ENCODE results near the gene ADAM8.

The ADAM8 gene

DNA sequence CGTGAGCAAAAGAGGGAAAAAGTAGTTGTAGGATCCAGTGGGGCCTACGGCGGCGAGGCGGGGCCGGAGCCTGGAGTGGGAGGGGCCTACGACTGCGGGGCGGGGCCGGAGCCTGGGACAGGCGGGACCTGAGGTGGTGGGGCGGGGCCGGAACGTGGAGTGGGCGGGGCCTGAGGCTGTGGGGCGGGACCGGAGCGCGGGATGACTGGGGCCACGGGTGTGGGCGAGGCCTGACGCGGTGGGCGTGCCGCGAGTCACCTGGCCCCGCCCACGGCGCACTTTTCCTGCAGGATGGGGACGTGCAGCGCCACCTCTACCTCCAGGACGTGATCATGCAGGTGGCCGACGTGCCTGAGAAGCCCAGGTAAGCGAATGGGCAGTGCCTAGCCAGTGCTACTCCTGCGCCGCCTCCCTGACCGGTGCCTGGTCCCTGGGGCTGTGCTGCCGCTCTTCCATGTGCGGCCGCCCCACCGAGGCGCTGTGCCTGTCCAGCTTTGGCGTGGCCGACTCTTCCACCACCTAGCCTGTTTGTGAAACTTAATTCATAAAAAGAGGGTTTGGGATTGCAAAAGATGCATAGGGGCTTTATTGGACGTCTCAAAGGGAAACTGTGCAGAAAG, 32.5 kb upstream of the ADAM8 start:
- peak; percentile 74 for DNase-seq (ENCODE audit: low spot score)
- no peak for FAIRE-seq

DNA sequence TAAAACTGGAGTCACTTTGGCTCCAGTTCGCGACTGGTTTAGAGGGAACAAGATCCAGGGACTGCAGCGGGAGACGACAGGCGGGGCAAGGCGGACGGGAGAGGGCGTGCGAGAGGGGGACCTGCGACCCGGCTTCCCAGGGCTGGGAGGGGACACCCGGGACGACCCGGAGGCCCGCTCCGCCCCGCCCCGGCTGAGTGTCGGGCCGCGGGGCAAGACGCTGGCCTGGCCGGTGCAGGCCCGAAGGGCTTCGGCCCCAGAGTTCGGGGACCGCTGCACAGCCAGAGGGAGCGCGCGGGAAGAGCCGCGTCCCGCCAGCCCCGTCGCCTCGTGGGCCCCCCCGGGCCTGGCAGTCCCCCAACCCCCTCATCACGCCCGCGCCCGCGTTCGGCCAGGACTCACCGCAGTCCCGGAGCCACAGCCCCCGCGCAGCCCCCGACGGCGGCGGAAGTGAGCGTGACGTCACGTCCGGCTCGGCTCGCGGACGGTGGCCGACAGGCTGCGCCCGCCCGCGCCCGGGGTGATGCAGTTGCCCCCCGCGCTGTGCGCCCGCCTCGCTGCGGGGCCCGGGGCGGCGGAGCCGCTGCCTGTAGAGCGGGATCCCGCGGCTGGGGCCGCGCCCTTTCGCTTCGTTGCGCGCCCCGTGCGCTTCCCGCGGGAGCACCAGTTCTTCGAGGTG, 31.9 kb upstream of the ADAM8 start, which contains the start of the genes TUBGCP2 and ZNF511:
Gene TUBGCP2, minus strand, starts transcription at position 452 of the 679 bp plus-strand sequence. CDS start 5,931 bp downstream, outside the sequence.
Gene ZNF511, plus strand, starts transcription at position 494 of the 679 bp plus-strand sequence. Its CDS starts 30 bp downstream, at position 524.
- DNase-seq (ENCODE audit: low spot score): peak; percentile 57
- no peak for FAIRE-seq

DNA sequence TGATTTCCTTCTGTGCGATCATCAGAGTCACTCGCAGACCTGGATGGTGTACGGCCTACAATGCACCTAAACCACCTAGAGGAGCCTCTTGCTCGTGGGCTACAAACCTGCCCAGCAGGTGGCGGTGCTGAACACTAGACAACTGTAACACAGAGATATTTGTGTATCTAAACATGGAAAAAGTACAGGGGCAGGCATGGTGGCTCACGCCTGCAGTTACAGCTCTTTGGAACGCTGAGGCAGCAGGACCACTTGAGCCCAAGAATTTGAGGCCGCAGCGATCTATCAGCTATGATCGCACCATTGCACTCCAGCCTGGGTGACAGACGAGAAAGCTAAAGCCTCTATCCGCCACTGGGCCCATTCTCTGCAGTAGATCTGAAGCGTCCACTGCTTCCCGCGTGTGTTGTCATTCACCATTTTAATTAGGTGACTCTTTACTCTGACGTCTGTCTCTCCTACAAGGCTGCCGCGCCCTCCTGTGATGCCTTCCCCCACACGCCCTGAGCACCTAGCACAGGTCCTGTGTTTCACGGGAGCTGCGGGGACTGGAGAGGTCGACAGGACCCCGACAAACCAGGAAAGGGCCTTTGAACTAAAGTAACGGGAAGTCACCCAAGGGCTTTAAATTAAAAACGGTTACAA, 31.2 kb upstream of the ADAM8 start:
- DNase-seq (ENCODE audit: low spot score) (peak; percentile 77), FAIRE-seq (no peak)

DNA sequence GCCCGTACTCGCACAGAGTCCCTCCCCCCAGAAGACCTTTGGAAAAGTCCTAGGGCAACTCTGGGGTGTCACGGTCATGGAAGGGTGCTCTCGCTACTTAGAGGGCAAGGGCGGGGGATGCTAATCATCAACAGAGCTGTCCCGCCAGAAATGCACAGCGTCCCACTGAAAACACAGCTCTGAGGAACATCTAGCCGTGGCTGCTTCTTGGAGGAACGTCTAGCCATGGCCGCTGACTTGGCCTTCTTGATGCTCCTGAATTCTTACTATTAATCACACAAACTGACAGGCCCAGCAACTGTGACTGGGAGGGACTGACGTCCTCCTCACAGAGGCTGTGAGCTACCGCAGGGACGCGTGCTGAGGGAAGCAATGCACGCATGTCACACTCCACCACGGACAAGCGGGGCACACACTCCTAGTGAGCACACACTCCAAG, 30.3 kb upstream of the ADAM8 start:
- FAIRE-seq (no peak), DNase-seq (ENCODE audit: low spot score) (no peak)

DNA sequence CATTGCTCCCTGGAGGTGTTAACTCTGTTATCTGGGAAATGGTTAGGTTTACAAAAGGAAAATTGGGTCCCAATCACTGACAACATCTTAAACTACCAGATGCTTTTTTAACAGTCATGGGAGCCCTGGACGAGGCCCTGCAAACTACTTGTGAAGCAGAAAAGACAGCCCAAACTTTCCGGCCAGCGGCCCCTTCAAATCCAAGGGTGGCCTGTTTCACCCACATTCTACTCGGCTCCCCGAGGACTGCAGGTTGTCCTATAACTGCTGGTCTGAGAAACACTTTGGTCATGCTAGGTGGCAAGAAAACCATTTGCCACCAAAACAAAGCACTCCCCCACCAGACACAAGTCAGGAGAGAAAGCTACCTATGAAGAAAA, 29.4 kb upstream of the ADAM8 start:
- FAIRE-seq: no peak
- no peak for DNase-seq (ENCODE audit: low spot score)

DNA sequence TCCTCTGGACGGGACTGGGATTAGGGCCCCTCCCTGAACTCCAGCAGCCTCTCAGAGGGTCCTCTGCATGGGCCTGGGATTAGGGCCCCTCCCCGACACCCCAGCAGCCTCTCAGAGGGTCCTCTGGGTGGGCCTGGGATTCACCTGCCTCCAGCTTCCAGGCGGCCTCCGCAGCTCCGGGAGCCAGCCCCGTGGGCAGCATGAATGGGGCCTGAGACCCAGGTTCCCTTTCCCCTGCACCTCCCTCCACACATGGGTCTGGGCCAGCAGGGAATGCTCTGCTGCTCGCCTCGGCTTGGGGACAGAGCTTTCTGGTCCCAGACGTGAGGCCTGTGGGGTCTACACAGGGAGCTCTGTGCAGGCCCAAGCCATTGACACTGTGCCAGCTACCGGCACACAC, 26.5 kb upstream of the ADAM8 start:
- FAIRE-seq: no peak
- no peak for DNase-seq (ENCODE audit: low spot score)

DNA sequence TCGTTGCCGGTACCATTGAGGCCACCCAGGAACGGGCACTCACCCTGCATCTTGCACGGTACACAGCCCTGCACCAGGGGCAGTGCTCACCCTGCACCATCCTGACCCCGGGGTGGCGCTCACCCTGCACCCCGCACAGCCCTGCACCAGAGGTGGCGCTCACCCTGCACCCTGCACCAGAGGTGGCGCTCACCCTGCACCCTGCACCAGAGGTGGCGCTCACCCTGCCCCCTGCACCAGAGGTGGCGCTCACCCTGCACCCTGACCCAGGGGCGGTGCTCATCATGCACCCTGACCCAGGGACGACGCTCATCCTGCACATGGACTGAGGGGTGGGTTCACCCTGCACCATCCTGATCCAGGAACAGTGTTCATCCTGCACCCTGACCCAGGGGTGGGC, 25.6 kb upstream of the ADAM8 start:
- no peak for FAIRE-seq
- DNase-seq (ENCODE audit: low spot score): no peak

DNA sequence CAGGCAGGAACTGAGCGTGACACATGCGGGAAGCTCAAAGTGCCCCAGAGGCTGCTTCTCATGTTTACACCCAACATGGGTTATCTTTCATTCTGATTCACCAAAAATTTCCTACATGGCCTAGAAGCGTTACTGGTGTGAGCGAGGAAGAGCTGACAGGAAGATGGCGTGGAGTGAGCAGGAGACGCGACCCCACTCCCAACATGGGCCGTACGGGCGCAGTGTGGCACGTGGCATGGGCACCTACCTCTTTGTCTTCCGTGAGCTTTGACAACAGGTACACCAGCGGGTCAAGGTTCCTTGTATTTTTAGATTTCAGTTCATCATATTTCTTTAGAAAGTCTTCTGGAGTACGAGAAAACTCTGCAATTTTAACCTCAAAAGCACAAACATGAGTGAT, 23.1 kb upstream of the ADAM8 start:
- FAIRE-seq: no peak
- DNase-seq (ENCODE audit: low spot score): no peak

DNA sequence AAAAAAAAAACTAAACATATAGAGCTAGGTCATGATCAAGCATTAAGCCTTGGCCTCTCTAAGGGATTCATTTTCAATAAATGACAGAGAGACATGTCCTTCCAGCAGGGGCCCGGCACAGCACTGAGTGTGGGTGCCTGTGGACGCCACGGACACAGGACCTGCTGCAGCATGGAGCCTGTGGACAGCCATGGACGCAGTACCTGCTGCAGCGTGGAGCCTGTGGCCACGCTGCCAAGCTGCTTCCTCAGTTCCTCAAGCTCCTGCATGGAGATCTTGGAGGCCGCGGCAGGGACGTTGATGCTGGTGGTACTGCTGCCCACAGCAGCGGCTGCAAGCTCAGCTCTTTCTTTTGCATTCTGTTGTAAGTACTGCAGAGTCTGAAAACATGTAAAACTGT, 22.6 kb upstream of the ADAM8 start:
- FAIRE-seq: no peak
- no peak for DNase-seq (ENCODE audit: low spot score)

DNA sequence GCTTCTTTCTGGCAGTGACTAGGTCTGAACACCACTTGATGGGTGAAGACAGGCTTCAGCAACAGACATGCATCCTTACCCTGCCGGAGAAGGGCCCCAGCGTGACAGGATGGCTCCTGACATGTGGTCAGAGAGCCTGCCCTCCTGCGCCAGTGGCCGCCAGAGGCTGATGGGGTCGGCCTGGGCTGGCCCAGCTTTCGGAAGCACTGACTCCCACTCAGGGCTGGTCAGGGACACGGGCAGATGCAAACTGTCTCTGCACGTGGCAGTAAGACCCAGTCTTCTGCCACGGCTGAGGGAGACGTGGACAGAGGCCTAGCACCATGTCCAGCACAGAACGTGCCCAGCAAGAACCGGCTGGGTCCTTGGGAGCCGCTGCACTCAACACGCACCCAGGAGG, 21.8 kb upstream of the ADAM8 start:
- DNase-seq (ENCODE audit: low spot score) (no peak), FAIRE-seq (no peak)

DNA sequence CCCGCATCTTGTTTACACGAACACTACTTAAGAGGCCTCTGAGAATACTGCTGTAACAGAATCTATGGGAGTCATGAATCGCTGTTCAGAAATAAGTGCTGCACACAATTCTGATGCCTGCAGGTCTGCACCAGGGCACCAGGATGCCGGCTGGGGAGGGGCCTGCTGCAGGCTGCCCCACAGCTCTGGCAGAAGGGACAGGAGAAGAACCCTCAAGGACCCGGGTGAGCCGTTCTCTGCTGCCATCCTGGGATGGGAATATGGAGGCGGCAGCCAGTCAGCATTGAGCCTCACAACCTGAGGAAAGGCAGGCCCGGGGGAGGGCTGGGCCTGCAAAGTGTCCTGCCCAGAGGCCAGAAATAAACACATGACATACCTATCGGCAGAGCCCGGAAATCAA, 20.8 kb upstream of the ADAM8 start:
- no peak for FAIRE-seq
- DNase-seq (ENCODE audit: low spot score): no peak

DNA sequence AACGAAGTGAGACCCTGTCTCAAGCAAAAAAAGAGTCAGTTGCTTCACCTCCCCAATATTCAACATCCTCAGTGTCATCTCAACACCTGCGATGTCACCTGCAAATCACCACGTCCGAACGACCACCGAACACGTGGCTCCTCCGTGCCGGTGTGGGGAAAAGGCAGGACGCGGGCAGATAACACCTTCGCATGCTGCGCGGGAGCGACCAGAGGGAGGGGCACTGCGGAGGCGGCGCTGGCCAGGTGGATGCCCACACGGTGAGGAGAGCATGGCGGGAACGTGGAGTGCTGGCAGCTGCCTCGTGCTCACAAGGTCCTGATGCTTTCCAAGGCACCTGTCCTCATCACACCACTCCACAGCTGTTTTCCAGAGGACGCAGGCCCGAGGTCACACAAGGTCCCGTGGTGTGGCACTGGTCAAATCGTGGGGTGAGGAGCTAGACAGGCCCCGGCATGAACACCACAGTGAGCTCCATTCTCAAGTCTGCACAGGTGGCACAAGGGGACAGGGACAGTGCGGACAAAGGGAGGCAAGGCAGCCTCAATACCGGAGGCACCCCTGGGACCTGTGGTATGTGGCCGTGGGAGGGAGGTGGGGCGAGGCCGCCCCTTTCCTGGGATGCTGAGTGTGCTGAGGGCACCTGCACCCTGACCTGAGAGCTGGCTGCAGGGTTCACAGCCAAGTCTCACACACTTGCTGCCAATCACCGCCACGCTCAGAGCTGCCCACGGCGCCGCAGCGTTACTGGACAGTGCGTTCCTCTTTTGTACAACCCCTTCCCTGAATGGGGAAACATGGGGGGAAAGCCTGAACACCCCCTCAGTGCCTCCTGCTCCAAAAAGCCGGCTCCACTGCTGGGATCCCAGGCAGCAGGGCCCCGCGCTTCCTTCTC, 19.0 kb upstream of the ADAM8 start:
- FAIRE-seq: no peak
- DNase-seq (ENCODE audit: low spot score): no peak

DNA sequence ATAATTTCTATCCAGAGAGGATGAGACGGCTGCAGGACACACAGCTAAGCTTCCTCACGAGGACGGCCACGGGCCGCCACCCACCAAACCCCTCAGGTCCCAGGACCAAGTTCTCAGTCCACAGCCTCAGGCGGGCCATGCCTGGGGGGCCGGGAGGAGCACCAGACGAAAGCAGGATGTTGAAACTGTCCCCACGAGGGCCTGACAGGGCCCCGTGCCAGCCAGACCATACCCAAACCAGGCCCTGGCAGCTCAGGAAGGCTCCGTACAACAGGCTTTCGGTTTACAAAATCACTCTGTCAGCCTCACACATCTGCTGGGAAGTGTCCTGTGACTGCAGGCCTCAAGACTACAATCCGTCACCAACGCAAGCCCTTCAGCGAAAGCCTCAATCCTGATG, 17.5 kb upstream of the ADAM8 start:
- FAIRE-seq: no peak
- DNase-seq (ENCODE audit: low spot score): no peak

DNA sequence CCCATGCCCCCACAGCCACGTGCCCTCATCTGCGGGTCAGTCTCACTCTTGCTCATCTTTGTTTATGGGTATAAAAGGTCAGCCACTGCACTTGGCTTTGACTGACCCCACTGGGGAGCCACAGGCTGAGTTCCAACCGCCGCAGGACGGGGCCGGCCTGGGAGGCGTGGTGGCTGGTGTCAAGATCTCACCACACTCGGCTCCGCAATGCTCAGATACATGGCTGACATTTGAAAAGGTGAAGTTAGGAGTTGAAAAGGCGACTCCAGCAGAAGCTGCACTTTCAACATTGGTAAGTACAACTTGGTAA, 17.1 kb upstream of the ADAM8 start:
- DNase-seq (ENCODE audit: low spot score) (no peak), FAIRE-seq (no peak)

DNA sequence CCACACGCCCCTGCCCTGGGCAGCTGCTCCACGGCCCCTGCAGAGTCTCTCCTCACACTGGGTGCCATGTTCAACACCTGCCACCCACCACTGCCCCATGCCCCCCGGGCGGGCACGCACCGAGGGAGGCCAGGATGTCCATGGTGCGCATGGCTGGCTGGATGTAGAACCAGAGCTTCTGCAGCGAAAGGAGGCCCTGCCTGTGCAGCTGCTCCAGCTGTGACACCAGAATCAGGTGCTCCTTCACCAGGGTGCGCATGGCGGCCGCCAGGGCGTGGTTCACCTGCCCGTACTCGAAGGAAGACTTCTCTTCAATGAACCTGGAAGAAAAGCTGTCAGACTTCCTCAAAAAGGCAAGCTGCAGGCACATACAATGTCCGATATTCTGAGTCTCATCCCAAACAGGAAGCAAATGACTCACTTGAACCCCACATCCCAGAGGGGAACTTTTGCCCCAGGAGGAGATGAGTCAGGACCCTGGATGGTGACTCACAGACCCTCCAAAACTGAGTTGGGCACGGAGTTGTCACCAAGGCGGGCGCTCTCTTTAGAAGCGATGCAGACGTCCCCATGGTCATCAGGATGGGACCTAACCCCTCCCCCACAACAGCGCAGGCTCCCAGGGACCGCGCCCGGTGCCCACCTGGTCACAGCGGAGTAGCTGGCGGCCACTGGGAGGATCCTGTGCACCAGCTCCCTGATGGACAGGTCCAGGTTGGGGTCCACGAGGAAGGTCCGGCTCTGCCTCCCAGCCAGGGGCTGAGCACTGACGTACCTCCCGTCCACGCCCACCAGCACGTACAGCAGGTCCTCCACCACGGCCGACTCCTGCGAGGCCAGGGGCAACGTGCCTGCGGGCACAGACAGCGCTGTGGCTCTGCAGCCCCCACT, 16.5 kb upstream of the ADAM8 start:
- FAIRE-seq (no peak), DNase-seq (ENCODE audit: low spot score) (peak; percentile 7)

DNA sequence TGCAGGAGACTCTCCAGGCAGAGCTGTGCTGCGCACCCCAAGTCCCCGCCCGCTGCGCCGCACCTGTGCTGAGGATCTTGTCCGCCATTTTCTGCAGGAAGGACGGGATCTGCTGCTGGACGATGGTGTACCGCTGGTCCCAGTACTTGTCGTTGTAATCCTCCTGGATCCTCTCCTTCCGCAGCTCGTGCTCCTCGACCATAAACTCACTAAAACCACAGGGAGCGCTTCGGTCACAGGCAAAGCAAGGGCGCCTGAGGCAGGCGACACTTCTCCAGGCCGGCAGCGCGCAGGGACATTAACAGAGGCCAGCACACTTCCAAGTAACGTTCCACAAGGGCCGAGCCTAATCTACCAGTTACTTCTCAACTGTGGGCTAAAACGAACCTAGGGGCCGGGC, 13.1 kb upstream of the ADAM8 start:
- FAIRE-seq (no peak), DNase-seq (ENCODE audit: low spot score) (no peak)

DNA sequence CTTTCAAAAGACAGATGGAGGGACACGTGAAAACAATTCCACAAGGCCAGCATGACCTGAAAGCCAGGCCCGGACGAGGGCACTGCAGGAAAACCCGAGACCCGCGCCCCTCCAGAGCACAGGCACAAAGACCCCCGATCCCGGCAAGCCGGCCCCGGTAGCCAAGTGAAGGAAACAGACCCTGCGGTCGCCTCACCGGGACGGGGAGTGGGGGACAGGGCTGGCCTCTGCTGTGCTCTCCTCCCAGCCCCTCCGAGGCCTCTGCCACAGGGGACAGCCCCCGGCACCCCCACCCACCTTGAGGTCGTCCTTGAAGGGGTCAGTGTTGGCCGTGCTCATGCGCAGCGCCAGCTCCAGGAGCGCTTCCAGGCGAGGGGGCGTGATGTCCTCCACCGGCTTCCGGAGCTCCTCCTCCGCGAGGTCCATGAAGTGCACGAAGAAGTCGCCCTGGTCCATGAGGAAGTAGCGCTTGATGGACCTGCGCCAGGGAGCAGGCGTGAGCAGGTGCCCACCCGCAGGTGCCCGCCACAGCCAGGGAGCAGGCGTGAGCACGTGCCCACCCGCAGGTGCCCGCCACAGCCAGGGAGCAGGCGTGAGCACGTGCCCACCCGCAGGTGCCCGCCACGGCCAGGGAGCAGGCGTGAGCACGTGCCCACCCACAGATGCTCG, 11.3 kb upstream of the ADAM8 start:
- no peak for FAIRE-seq

DNA sequence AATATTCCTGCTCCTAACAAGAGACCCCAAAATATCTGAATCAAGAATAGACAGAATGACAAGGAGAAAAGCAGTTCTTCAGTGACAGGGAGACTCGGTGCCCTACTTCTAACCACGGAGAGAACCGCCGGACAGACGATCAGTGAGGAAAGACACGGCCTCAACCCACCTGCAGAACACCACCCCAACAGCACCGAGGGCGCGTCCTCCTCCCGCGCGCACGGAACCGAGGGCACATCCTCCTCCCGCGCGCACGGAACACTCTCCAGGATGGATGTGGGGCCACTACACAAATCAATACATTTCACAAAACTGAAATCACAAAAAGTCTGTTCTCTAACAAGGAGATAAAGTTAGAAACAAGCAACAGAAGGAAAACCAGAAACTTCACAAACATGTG, 9.7 kb upstream of the ADAM8 start:
- DNase-seq (ENCODE audit: low spot score): no peak
- no peak for FAIRE-seq

More for the DNA sequence above, 11.3 kb upstream of the ADAM8 start:
- DNase-seq (ENCODE audit: low spot score): no peak

DNA sequence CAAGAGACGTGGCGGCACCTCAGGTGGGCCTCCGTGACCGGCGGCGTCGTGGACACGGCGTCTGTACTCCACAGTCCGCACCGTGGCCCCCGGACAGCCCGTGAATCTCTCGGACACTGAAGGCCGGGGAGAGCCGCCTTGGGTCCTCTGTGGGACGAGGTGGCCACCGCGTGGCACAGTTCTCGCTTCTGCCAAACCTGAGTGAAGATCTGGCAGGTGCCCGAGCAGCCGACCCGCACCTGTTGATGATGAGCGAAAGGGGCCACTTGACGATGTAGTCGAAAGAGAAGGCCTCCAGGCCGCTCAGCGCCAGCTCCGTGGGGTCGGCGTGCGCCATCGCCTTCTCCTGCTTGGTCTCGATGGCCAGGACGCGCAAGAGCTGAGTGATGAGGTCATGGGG, 8.5 kb upstream of the ADAM8 start:
- no peak for FAIRE-seq
- DNase-seq (ENCODE audit: low spot score): no peak

DNA sequence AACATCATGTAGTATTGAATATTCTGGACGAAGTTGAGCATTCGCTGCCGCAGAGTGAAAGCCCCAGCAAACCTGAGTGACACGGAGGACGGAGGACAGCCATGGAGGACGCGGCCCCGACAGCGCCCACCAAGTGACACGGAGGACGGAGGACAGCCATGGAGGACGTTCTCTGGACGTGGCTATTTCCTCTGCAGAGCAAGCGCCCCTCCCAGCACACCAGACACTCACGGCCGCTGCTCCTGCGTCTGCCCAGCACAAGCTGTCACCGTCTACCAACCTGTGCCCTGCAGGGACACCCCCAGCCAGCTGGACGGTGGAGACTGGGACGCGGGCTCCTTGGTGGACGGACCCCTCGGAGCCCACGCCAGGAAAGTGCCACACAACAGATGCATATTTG, 7.3 kb upstream of the ADAM8 start:
- FAIRE-seq (no peak), DNase-seq (ENCODE audit: low spot score) (no peak)
